Neural progenitor cell (in vitro differentiated cells): ENCODE data around the gene CCDC90B. TPM values are rescaled to one million over a fixed set of nuclear protein-coding genes. Genes with fewer than 3 reads are reported as not detected.

Experiments used
- DNase-seq: peaks from one replicate; pipeline ENCODE4 v3.0.0-alpha.2; 2016; ENCODE audit warnings: low spot score
- H2AFZ ChIP-seq: fragments of 200-600 bp; sonication (generic); replicated peaks from 2 replicates; pipeline ENCODE4 v1.6.1; 2016; ENCODE audit warnings: antibody characterized with exemption
- H3F3A ChIP-seq: fragments of 200-600 bp; sonication (generic); 2 replicates; pipeline ENCODE4 v1.6.1; 2016; ENCODE audit warnings: antibody characterized with exemption, low read depth
- H3K27ac ChIP-seq: fragments of 200-600 bp; sonication (generic); 2 replicates; pipeline ENCODE4 v1.5.1; 2016; ENCODE audit warnings: mild to moderate bottlenecking
- H3K27me3 ChIP-seq: fragments of 200-600 bp; sonication (generic); 2 replicates; pipeline ENCODE4 v1.6.1; 2016; ENCODE audit warnings: mild to moderate bottlenecking, moderate library complexity
- H3K36me3 ChIP-seq: fragments of 200-600 bp; sonication (generic); 2 replicates; pipeline ENCODE4 v1.5.1; 2016
- H3K4me1 ChIP-seq: fragments of 200-600 bp; sonication (generic); 2 replicates; pipeline ENCODE4 v1.6.1; 2016; ENCODE audit warnings: mixed run types
- H3K4me2 ChIP-seq: fragments of 200-600 bp; sonication (generic); 2 replicates; pipeline ENCODE4 v1.6.1; 2016
- H3K4me3 ChIP-seq: fragments of 200-600 bp; sonication (generic); 2 replicates; pipeline ENCODE4 v1.5.1; 2016
- H3K79me2 ChIP-seq: fragments of 200-600 bp; sonication (generic); 2 replicates; pipeline ENCODE4 v1.6.1; 2016; ENCODE audit warnings: low read depth
- H3K9ac ChIP-seq: fragments of 200-600 bp; sonication (generic); 2 replicates; pipeline ENCODE4 v1.6.1; 2016
- H3K9me3 ChIP-seq: fragments of 200-600 bp; sonication (generic); 2 replicates; pipeline ENCODE4 v1.5.1; 2016; ENCODE audit warnings: low read depth
- H4K20me1 ChIP-seq: fragments of 200-600 bp; sonication (generic); 2 replicates; pipeline ENCODE4 v1.6.1; 2016; ENCODE audit warnings: low read depth
- H3K27ac Mint-ChIP-seq: 3 replicates; pipeline ENCODE4 v1.8.0; 2021; ENCODE audit warnings: mixed read lengths
- H3K27me3 Mint-ChIP-seq: 2 replicates; pipeline ENCODE4 v1.8.0; 2022; ENCODE audit warnings: low read depth, mild to moderate bottlenecking, inconsistent platforms, moderate library complexity, mixed read lengths; ENCODE audit not compliant: insufficient read depth
- H3K36me3 Mint-ChIP-seq: 3 replicates; pipeline ENCODE4 v1.8.0; 2021; ENCODE audit warnings: mixed read lengths
- H3K4me1 Mint-ChIP-seq: 3 replicates; pipeline ENCODE4 v1.8.0; 2021; ENCODE audit warnings: mixed read lengths
- H3K4me3 Mint-ChIP-seq: 3 replicates; pipeline ENCODE4 v1.8.0; 2021; ENCODE audit warnings: mild to moderate bottlenecking, moderate library complexity, mixed read lengths
- H3K9me3 Mint-ChIP-seq: 3 replicates; pipeline ENCODE4 v1.8.0; 2020; ENCODE audit warnings: mixed read lengths
- CTCF ChIP-seq: fragments of 200-600 bp; sonication (generic); IDR thresholded peaks from 2 replicates; pipeline ENCODE4 v1.5.1; 2017; ENCODE audit warnings: antibody characterized with exemption, mild to moderate bottlenecking
- EZH2 ChIP-seq: fragments of 200-600 bp; sonication (generic); IDR thresholded peaks from 2 replicates; pipeline ENCODE4 v1.6.1; 2017; ENCODE audit warnings: antibody characterized with exemption, mild to moderate bottlenecking, moderate library complexity
- EZH2phosphoT487 ChIP-seq: fragments of 200-600 bp; sonication (generic); IDR thresholded peaks from 2 replicates; pipeline ENCODE4 v1.6.1; 2017; ENCODE audit warnings: antibody characterized with exemption
- total RNA-seq: library from RNA; depleted of rRNA; stranded (reverse); fragments of >200 nt; gene quantifications from 2 replicates; pipeline ENCODE4 v1.2.3, GENCODE V29; 2015; ENCODE audit warnings: low replicate concordance

CCDC90B gene
- total RNA-seq, 1 donor from 2014 or later = 91.5 TPM

GRCh38 chr11:83238111-83238510, 48.1 kb downstream of the CCDC90B start:
- Mint-ChIP-seq H3K27ac (no peak overlapping the region), H3K4me1 (no peaks in the 10 kb centered on the region), H3K27me3 (no peaks in the 10 kb centered on the region), H3K36me3 (peaks cover 3% of the 10 kb centered on the region), H3K4me3 (no peak overlapping the region), H3K9me3 (no peaks in the 10 kb centered on the region)
- no peaks in the 10 kb centered on the region for H3K27me3 ChIP-seq
- H3K27ac ChIP-seq = no peak overlapping the region
- TF ChIP-seq CTCF (no peak), EZH2 (no peak), EZH2phosphoT487 (no peak)
- H3K4me2 ChIP-seq = no peak overlapping the region
- H3K4me1 ChIP-seq = no peaks in the 10 kb centered on the region
- no peak overlapping the region for H3K4me3 ChIP-seq
- no peaks in the 10 kb centered on the region for H3K36me3 ChIP-seq
- no peaks in the 10 kb centered on the region for H4K20me1 ChIP-seq
- no peak overlapping the region for H2AFZ ChIP-seq
- H3K9me3 ChIP-seq = no peaks in the 10 kb centered on the region
- no peak overlapping the region for H3K9ac ChIP-seq
- no peak for DNase-seq
- H3K79me2 ChIP-seq = no peaks in the 10 kb centered on the region
- no peaks in the 10 kb centered on the region for H3F3A ChIP-seq

- Histone ChIP-seq H2AFZ (no peak overlapping the region), H3K9me3 (no peaks in the 10 kb centered on the region), H3K4me1 (no peaks in the 10 kb centered on the region), H3K27ac (no peak overlapping the region), H3K9ac (no peak overlapping the region), H4K20me1 (no peaks in the 10 kb centered on the region), H3K27me3 (no peaks in the 10 kb centered on the region), H3K79me2 (no peaks in the 10 kb centered on the region), H3K36me3 (no peaks in the 10 kb centered on the region), H3F3A (no peaks in the 10 kb centered on the region), H3K4me2 (no peak overlapping the region), H3K4me3 (no peak overlapping the region)
- H3K27ac Mint-ChIP-seq = no peak overlapping the region
- no peak for DNase-seq
- H3K4me3 Mint-ChIP-seq = no peak overlapping the region
- H3K36me3 Mint-ChIP-seq = no peaks in the 10 kb centered on the region
- H3K4me1 Mint-ChIP-seq = no peaks in the 10 kb centered on the region
- no peaks in the 10 kb centered on the region for H3K9me3 Mint-ChIP-seq
- H3K27me3 Mint-ChIP-seq = no peaks in the 10 kb centered on the region
- TF ChIP-seq CTCF = no peak
- no peak for TF ChIP-seq EZH2
- TF ChIP-seq EZH2phosphoT487 = no peak
These were observed 50.3 kb downstream of the CCDC90B start for GRCh38 chr11:83235825-83236224.

GRCh38 chr11:83223457-83223856, 62.7 kb downstream of the CCDC90B start:
- no peaks in the 10 kb centered on the region for H3K36me3 ChIP-seq
- H3K4me3 ChIP-seq = no peak overlapping the region
- Mint-ChIP-seq H3K36me3 (no peaks in the 10 kb centered on the region), H3K27ac (no peak overlapping the region), H3K4me3 (no peak overlapping the region), H3K27me3 (no peaks in the 10 kb centered on the region), H3K9me3 (no peaks in the 10 kb centered on the region), H3K4me1 (no peaks in the 10 kb centered on the region)
- H3K9ac ChIP-seq = no peak overlapping the region
- TF ChIP-seq CTCF = no peak
- TF ChIP-seq EZH2phosphoT487 = no peak
- TF ChIP-seq EZH2 = no peak
- no peak overlapping the region for H2AFZ ChIP-seq
- H3K4me1 ChIP-seq = no peaks in the 10 kb centered on the region
- no peaks in the 10 kb centered on the region for H3F3A ChIP-seq
- H3K79me2 ChIP-seq = no peaks in the 10 kb centered on the region
- H3K9me3 ChIP-seq = no peaks in the 10 kb centered on the region
- H3K4me2 ChIP-seq = no peak overlapping the region
- DNase-seq = no peak
- H3K27me3 ChIP-seq = no peaks in the 10 kb centered on the region
- H4K20me1 ChIP-seq = no peaks in the 10 kb centered on the region
- no peak overlapping the region for H3K27ac ChIP-seq

DNA sequence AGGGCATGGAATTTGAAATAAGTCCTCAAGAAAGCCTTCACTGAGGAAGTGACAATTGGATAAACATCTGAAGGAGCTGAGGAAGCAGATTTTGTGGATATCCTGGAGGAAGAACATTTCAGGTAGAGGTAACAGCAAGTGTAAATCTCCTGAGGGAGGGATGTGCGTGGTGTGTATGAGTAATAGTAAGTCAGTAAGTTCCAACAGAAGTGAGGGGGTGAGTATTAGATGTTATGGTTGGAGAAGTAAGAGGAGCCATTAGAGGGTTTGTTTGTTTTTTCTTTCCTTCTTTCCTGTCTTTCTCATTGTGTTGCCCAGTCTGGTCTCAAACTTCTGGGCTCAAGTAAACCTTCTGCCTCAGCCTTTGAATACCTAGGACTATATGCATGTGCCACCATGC, 63.7 kb downstream of the CCDC90B start:
- H3K27ac Mint-ChIP-seq = no peak overlapping the region
- peaks cover 3% of the 10 kb centered on the region for H3K27me3 Mint-ChIP-seq

More for the DNA sequence above, 63.7 kb downstream of the CCDC90B start:
- TF ChIP-seq CTCF (no peak), EZH2 (no peak), EZH2phosphoT487 (no peak)
- H3K4me1 ChIP-seq = no peaks in the 10 kb centered on the region
- no peak overlapping the region for H3K4me3 ChIP-seq
- no peak for DNase-seq
- H3K4me3 Mint-ChIP-seq = no peak overlapping the region
- H3K4me1 Mint-ChIP-seq = no peaks in the 10 kb centered on the region
- no peaks in the 10 kb centered on the region for H4K20me1 ChIP-seq
- no peaks in the 10 kb centered on the region for H3K36me3 Mint-ChIP-seq
- no peaks in the 10 kb centered on the region for H3F3A ChIP-seq
- H3K27me3 ChIP-seq = no peaks in the 10 kb centered on the region
- H2AFZ ChIP-seq = no peak overlapping the region
- no peak overlapping the region for H3K4me2 ChIP-seq
- no peak overlapping the region for H3K27ac ChIP-seq
- H3K9me3 Mint-ChIP-seq = no peaks in the 10 kb centered on the region
- no peak overlapping the region for H3K9ac ChIP-seq
- H3K9me3 ChIP-seq = no peaks in the 10 kb centered on the region
- no peaks in the 10 kb centered on the region for H3K36me3 ChIP-seq
- no peaks in the 10 kb centered on the region for H3K79me2 ChIP-seq
